ENCODE results near the gene KBTBD6. TPM values are rescaled to one million over a fixed set of nuclear protein-coding genes. Genes with fewer than 3 reads are reported as not detected.

KBTBD6 gene
- total RNA-seq, 1 experiment from 2014 or later, result 9.2 TPM

DNA sequence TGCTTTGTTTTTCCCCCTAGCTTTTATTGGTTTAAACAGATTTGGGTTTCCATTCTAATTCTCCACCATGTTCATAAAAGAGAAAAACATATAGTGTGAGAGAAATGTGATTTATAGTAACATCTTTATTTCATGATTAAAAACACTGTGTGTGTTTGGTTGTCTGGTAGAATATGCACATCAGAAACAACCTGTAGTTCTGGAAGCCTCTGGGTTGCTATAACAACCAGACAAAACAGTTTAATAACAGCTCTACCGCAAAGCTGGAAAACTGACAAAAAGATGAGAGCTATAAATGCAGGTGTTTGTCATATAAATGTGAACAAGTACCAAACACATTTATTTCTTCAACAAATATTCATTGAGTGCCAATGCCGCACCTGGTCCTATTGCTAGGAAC lies 9.8 kb downstream of the KBTBD6 start:
- Mint-ChIP-seq H3K36me3 (peaks cover 12% of the 10 kb centered on the region), H3K27ac (no peak overlapping the region), H3K27me3 (ENCODE audit: low read depth) (no peaks in the 10 kb centered on the region), H3K4me1 (peaks cover 6% of the 10 kb centered on the region; the same call in 1 of the 2 replicates), H3K4me3 (no peak overlapping the region), H3K9me3 (peaks cover 12% of the 10 kb centered on the region)
- TF ChIP-seq ZNF281 (CRISPR knock-in tag; IDR thresholded peaks at IDR 0.05) (no peak), ZNF121 (CRISPR knock-in tag; IDR thresholded peaks at IDR 0.05) (no peak), RORB (CRISPR knock-in tag; IDR thresholded peaks at IDR 0.05) (no peak), CREB1 (CRISPR knock-in tag; IDR thresholded peaks at IDR 0.05) (no peak), ATF3 (CRISPR knock-in tag; conservative IDR thresholded peaks at IDR 0.05) (no peak), IRF2 (CRISPR knock-in tag; IDR thresholded peaks at IDR 0.05; ENCODE audit: borderline replicate concordance, low read depth) (no peak), ZNF317 (CRISPR knock-in tag; IDR thresholded peaks at IDR 0.05; ENCODE audit: borderline replicate concordance, low read depth) (no peak), MLX (CRISPR knock-in tag; IDR thresholded peaks at IDR 0.05) (no peak), ERG (CRISPR knock-in tag; IDR thresholded peaks at IDR 0.05) (no peak), IRF1 (CRISPR knock-in tag; IDR thresholded peaks at IDR 0.05) (no peak), GABPB1 (CRISPR knock-in tag; IDR thresholded peaks at IDR 0.05) (no peak), AFF4 (CRISPR knock-in tag; IDR thresholded peaks at IDR 0.05; ENCODE audit: borderline replicate concordance) (no peak), ZNF423 (CRISPR knock-in tag; IDR thresholded peaks at IDR 0.05) (no peak), PRRX2 (CRISPR knock-in tag; IDR thresholded peaks at IDR 0.05) (no peak), E2F4 (CRISPR knock-in tag; IDR thresholded peaks at IDR 0.05; ENCODE audit: borderline replicate concordance, low read depth) (no peak), EMX1 (CRISPR knock-in tag; IDR thresholded peaks at IDR 0.05) (no peak), SP1 (CRISPR knock-in tag; conservative IDR thresholded peaks at IDR 0.05) (no peak), MXD4 (CRISPR knock-in tag; IDR thresholded peaks at IDR 0.05; ENCODE audit: borderline replicate concordance) (no peak)
- TF ChIP-seq, protein P1, sequence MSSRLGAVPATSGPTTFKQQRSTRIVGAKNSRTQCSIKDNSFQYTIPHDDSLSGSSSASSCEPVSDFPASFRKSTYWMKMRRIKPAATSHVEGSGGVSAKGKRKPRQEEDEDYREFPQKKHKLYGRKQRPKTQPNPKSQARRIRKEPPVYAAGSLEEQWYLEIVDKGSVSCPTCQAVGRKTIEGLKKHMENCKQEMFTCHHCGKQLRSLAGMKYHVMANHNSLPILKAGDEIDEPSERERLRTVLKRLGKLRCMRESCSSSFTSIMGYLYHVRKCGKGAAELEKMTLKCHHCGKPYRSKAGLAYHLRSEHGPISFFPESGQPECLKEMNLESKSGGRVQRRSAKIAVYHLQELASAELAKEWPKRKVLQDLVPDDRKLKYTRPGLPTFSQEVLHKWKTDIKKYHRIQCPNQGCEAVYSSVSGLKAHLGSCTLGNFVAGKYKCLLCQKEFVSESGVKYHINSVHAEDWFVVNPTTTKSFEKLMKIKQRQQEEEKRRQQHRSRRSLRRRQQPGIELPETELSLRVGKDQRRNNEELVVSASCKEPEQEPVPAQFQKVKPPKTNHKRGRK (CRISPR knock-in tag; IDR thresholded peaks at IDR 0.05; ENCODE audit: borderline replicate concordance), result no peak
- ChIA-PET CTCF (no interaction called here), POLR2A (no interaction called here)
- DNase-seq (ENCODE audit: low spot score) (no peak), ATAC-seq (no peak)

Measured in WTC11 (cell line).